CD14-positive monocyte (primary cell): ENCODE results near the gene LINGO4. TPM values are rescaled to one million over a fixed set of nuclear protein-coding genes. Genes with fewer than 3 reads are reported as not detected.
A peak's percentile ranks its signal among the peaks of the same experiment; 100 is the strongest.

Experiments
- DNase-seq, 3 donors: peaks; one replicate each; pipeline ENCODE4 v3.0.0-alpha.2; 2011 to 2022
- H2AFZ ChIP-seq: 2 replicates; pipeline ENCODE4 v1.6.0; 2012; ENCODE audit warnings: mild to moderate bottlenecking, low read depth, low read length, inconsistent platforms; ENCODE audit not compliant: insufficient read depth, poor library complexity, severe bottlenecking
- H3K27ac ChIP-seq, 2 donors: 1 replicate in 1 of 2; 2 replicates in 1 of 2; pipeline ENCODE4 v1.5.1; 2012 to 2013; ENCODE audit warnings: low read length in 2 of 2, control low read depth in 1 of 2, inconsistent platforms in 1 of 2, low read depth in 1 of 2, mild to moderate bottlenecking in 1 of 2
- H3K27me3 ChIP-seq, 2 donors: one replicate each; pipeline versions ENCODE4 v1.6.0 to v1.6.1; 2011 to 2013; ENCODE audit warnings: low read length in 2 of 2; ENCODE audit not compliant: control insufficient read depth in 2 of 2, insufficient read depth in 2 of 2
- H3K36me3 ChIP-seq, 2 donors: replicated peaks in 1 of 2; 1 replicate in 1 of 2; 2 replicates in 1 of 2; pipeline versions ENCODE4 v1.5.1 to v1.6.1; 2012 to 2013; ENCODE audit warnings: low read length in 2 of 2, control low read depth in 1 of 2, inconsistent platforms in 1 of 2, mild to moderate bottlenecking in 1 of 2; ENCODE audit not compliant: insufficient read depth in 2 of 2, control insufficient read depth in 1 of 2
- H3K4me1 ChIP-seq, 2 donors: 1 replicate in 1 of 2; 2 replicates in 1 of 2; pipeline versions ENCODE4 v1.5.1 to v1.6.1; 2012 to 2013; ENCODE audit warnings: low read length in 2 of 2, control low read depth in 1 of 2, inconsistent platforms in 1 of 2, mild to moderate bottlenecking in 1 of 2, moderate library complexity in 1 of 2; ENCODE audit not compliant: insufficient read depth in 2 of 2, control insufficient read depth in 1 of 2
- H3K4me2 ChIP-seq: replicated peaks from 2 replicates; pipeline ENCODE3; 2012; ENCODE audit warnings: low read length, moderate library complexity, mild to moderate bottlenecking; ENCODE audit not compliant: poor library complexity, severe bottlenecking; ENCODE audit errors: extremely low read depth
- H3K4me3 ChIP-seq, 3 experiments: fragments of 200-600 bp in 1 of 3; sonication (generic) in 1 of 3; replicated peaks in 1 of 3; 1 replicate in 2 of 3; 2 replicates in 1 of 3; pipeline ENCODE4 v1.5.1; 2011 to 2013; ENCODE audit warnings: low read length in 3 of 3, mild to moderate bottlenecking in 3 of 3, control low read depth in 2 of 3, low read depth in 2 of 3, inconsistent platforms in 1 of 3, moderate library complexity in 1 of 3
- H3K79me2 ChIP-seq: 2 replicates; pipeline ENCODE4 v1.6.0; 2012; ENCODE audit warnings: mild to moderate bottlenecking, control low read depth, inconsistent platforms, low read length, moderate library complexity; ENCODE audit not compliant: insufficient read depth
- H3K9ac ChIP-seq: 2 replicates; pipeline ENCODE4 v1.6.0; 2017; ENCODE audit warnings: low read length, mild to moderate bottlenecking; ENCODE audit not compliant: insufficient read depth, poor library complexity, severe bottlenecking
- H3K9me3 ChIP-seq, 2 donors: replicated peaks in 1 of 2; 1 replicate in 1 of 2; 2 replicates in 1 of 2; pipeline versions ENCODE4 v1.5.1 to v1.6.1; 2012 to 2013; ENCODE audit warnings: low read length in 2 of 2, control low read depth in 1 of 2; ENCODE audit not compliant: control insufficient read depth in 1 of 2, insufficient read depth in 1 of 2
- H4K20me1 ChIP-seq: 2 replicates; pipeline ENCODE4 v1.6.0; 2012; ENCODE audit warnings: mild to moderate bottlenecking, low read length, control low read depth, moderate library complexity; ENCODE audit not compliant: insufficient read depth
- H3K27ac Mint-ChIP-seq, 7 donors: one replicate each; pipeline ENCODE4 v1.8.0; 2020; ENCODE audit warnings: mild to moderate bottlenecking in 7 of 7, mixed read lengths in 7 of 7, moderate library complexity in 6 of 7, inconsistent platforms in 2 of 7
- H3K27me3 Mint-ChIP-seq, 3 donors: one replicate each; pipeline ENCODE4 v1.8.0; 2021 to 2022; ENCODE audit warnings: low read depth in 3 of 3, mild to moderate bottlenecking in 3 of 3, mixed read lengths in 3 of 3, moderate library complexity in 3 of 3, inconsistent platforms in 1 of 3
- H3K36me3 Mint-ChIP-seq, 2 donors: one replicate each; pipeline ENCODE4 v1.8.0; 2020; ENCODE audit warnings: mixed read lengths in 2 of 2, inconsistent platforms in 1 of 2, mild to moderate bottlenecking in 1 of 2
- H3K4me1 Mint-ChIP-seq: one replicate; pipeline ENCODE4 v1.8.0; 2020; ENCODE audit warnings: mild to moderate bottlenecking, mixed read lengths
- H3K4me3 Mint-ChIP-seq, 2 donors: one replicate each; pipeline ENCODE4 v1.8.0; 2020; ENCODE audit warnings: mild to moderate bottlenecking in 2 of 2, mixed read lengths in 2 of 2, moderate library complexity in 1 of 2
- H3K9me3 Mint-ChIP-seq, 7 donors: one replicate each; pipeline ENCODE4 v1.8.0; 2020 to 2022; ENCODE audit warnings: mixed read lengths in 7 of 7, mild to moderate bottlenecking in 6 of 7, moderate library complexity in 6 of 7, inconsistent platforms in 2 of 7
- CTCF ChIP-seq: fragments of 200-600 bp; IDR thresholded peaks from one replicate; pipeline ENCODE4 v1.8.0; 2022; ENCODE audit warnings: antibody characterized with exemption, mild to moderate bottlenecking
- WGBS: methylation state at CpG from one replicate; pipeline ENCODE4 v1.1.5; 2013; ENCODE audit warnings: missing lambda C conversion rate; ENCODE audit not compliant: insufficient coverage; 5-methylcytosine and 5-hydroxymethylcytosine counted together
- intact Hi-C, 2 donors: fragments of 100-400 bp; cut with micrococcal nuclease; formaldehyde crosslinking; loops; one replicate each; pipeline versions ENCODE4 v1.15.0 to v1.15.1; 2023
- polyA plus RNA-seq, 3 donors: library from polyadenylated mRNA; depleted of rRNA in 1 of 3; unstranded in 2 of 3; stranded (reverse) in 1 of 3; fragments of 300-500 nt in 2 of 3; fragments of >200 nt in 1 of 3; fragmentation: Illumina TruSeq in 2 of 3; gene quantifications; 1 replicate in 2 of 3; 2 replicates in 1 of 3; pipeline ENCODE4 v1.2.3, GENCODE V29; 2012 to 2021

Gene LINGO4
- polyA plus RNA-seq, 3 donors, result not detected

- no peaks in the 10 kb centered on the region for H3K79me2 ChIP-seq
- Mint-ChIP-seq H3K36me3 (no peaks in the 10 kb centered on the region), H3K27me3 (peaks cover 4 to 9% (median 4%) of the 10 kb centered on the region in 3 donors), H3K4me3 (peak within 1 kb of the TSS; percentile 98 to 99), H3K9me3 (no peaks in the 10 kb centered on the region), H3K27ac (peak within 1 kb of the TSS; percentile 70 to 91 (median 77)), H3K4me1 (peaks cover 23% of the 10 kb centered on the region)
- under 1% methylated on average over 57 of the region's 58 CpGs for WGBS
- no peaks in the 10 kb centered on the region for H3K9me3 ChIP-seq
- peak; percentile 6 for TF ChIP-seq CTCF
- peak within 1 kb of the TSS; percentile 58 for H3K9ac ChIP-seq
- peak within 1 kb of the TSS; percentile 92 for H2AFZ ChIP-seq
- H3K4me1 ChIP-seq, result peaks cover 16 to 21% of the 10 kb centered on the region in 2 donors
- H4K20me1 ChIP-seq, result no peaks in the 10 kb centered on the region
- DNase-seq, result peak; percentile 97 to 98 (median 97)
- H3K4me3 ChIP-seq, result peak within 1 kb of the TSS; percentile 82 to 89 (median 87)
- H3K27me3 ChIP-seq, result peaks cover 0 to 3% of the 10 kb centered on the region in 2 donors
- peak within 1 kb of the TSS; percentile 6 to 47 for H3K27ac ChIP-seq
- no peaks in the 10 kb centered on the region for H3K36me3 ChIP-seq
- H3K4me2 ChIP-seq, result peak within 1 kb of the TSS; percentile 87
- intact Hi-C loops, result no loop called here
Observed at GRCh38 chr1:151790071-151790939, 14.9 kb downstream of the LINGO4 start, which contains the start of gene TDRKH. Gene TDRKH, minus strand, starts transcription at chr1:151790500. Its CDS starts 7,478 bp downstream, at chr1:151783022.

- DNase-seq, result no peak
- no peak overlapping the region for H3K4me2 ChIP-seq
- H3K27me3 ChIP-seq, result peaks cover 0 to 3% of the 10 kb centered on the region in 2 donors
- intact Hi-C loops, result no loop called here
- H3K36me3 ChIP-seq, result no peaks in the 10 kb centered on the region
- H3K4me1 ChIP-seq, result peaks cover 28 to 31% of the 10 kb centered on the region in 2 donors
- H3K27ac ChIP-seq, result no peak overlapping the region
- H3K9ac ChIP-seq, result no peak overlapping the region
- no peak overlapping the region for H2AFZ ChIP-seq
- Mint-ChIP-seq H3K27ac (no peak overlapping the region), H3K4me3 (no peak overlapping the region), H3K36me3 (no peaks in the 10 kb centered on the region), H3K9me3 (peaks cover 0 to 1% (median 0%) of the 10 kb centered on the region in 7 donors), H3K27me3 (peaks cover 4 to 9% (median 4%) of the 10 kb centered on the region in 3 donors), H3K4me1 (peaks cover 23% of the 10 kb centered on the region)
- H3K4me3 ChIP-seq, result no peak overlapping the region
- no peaks in the 10 kb centered on the region for H3K79me2 ChIP-seq
- H3K9me3 ChIP-seq, result no peaks in the 10 kb centered on the region
- TF ChIP-seq CTCF, result no peak
- WGBS, result 100% methylated on average over 1 of the region's 3 CpGs
- no peaks in the 10 kb centered on the region for H4K20me1 ChIP-seq
Observed at GRCh38 chr1:151787689-151788088, 17.5 kb downstream of the LINGO4 start.
